GM19239 (cell line): ENCODE results near the gene PSMB10.
A peak's percentile ranks its signal among the peaks of the same experiment; 100 is the strongest.
"Not testable (repeated sequence)": the region's sequence is repeated elsewhere in the genome, so short reads cannot be mapped to it uniquely, and the experiment has no call there.

Experiments
- DNase-seq: peaks from one replicate; pipeline ENCODE4 v3.0.0; 2011; ENCODE audit warnings: low spot score; ENCODE audit not compliant: insufficient read length
- FAIRE-seq: peaks from 2 replicates; lab custom pipeline; 2011; peaks lifted over from hg19 to GRCh38; lab: Jason Lieb, UNC

PSMB10 gene

DNA sequence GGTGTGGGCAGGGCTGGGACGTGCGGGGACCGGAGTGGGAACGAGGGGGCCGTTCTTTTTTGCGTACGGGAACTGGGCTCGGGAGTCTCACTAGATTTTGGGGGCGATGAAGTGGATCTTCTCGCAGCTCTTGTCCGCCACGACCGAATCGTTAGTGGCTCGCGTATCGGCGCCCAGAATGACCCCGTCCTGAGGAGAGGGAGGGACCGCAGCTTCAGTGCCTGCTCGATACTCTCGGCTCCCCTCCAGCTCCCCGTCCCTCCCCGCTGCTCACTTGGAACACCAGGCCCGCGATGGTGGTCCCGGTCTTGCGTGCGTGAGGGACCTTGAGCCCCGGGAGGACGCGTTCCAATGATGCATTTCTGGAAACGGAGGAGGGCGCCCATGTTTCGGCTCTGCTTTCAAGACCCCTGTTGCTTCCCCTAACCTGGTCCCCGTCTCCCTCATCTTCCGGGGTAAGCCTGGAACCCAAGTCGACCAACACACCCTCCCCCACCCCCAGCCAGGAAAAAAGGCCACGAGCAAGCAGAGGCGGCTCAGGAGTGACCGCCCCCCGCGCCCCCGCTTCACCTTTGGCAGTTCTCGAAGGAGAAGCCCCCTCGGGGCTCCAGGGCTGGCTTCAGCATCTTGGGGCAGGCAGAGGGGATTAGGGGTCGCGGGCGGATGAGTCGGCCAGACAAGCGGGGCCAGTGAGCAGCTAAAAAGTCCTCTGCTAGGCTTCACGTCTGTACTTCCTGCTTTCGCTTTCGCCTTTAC is at the start of gene PSMB10:
TSS of gene PSMB10 (minus strand) at position 727 of the 756 bp plus-strand sequence. CDS start at position 626, 101 bp downstream.
- DNase-seq (peak; percentile 32), FAIRE-seq (no peak)

DNA sequence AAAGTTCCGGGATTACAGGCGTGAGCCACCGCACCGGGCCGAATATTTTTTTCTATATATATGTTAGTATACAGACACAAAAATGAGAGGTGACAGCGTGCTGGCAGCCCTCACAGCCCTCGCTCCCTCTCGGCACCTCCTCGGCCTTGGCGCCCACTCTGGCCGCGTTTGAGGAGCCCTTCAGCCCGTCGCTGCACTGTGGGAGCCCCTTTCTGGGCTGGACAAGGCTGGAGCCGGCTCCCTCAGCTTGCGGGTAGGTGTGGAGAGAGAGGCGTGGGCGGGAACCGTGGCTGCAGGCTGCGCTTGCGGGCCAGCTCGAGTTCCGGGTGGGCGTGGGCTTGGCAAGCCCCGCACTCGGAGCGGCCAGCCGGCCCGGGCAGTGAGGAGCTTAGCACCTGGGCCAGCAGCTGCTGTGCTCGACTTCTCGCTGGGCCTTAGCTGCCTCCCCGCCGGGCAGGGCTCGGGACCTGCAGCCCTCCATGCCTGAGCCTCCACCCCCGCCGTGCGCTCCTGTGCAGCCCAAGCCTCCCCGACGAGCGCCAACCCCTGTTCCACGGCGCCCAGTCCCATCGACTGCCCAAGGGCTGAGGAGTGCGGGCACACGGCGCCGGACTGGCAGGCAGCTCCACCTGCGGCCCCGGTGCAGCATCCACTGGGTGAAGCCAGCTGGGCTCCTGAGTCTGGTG is 45.5 kb upstream of the PSMB10 start:
- DNase-seq (no peak), FAIRE-seq (no peak)

GRCh38 chr16:67979955-67980678 is 43.5 kb upstream of the PSMB10 start, which contains the start of gene DPEP3:
Gene DPEP3, minus strand, starts transcription at chr16:67980499. Its CDS starts 119 bp downstream, at chr16:67980380.
- DNase-seq (no peak), FAIRE-seq (no peak)

- FAIRE-seq: no peak
- no peak for DNase-seq
Measured at GRCh38 chr16:67977469-67978227, 41.0 kb upstream of the PSMB10 start.

- FAIRE-seq: no peak
- DNase-seq: no peak
Measured at GRCh38 chr16:67977005-67977404, 40.4 kb upstream of the PSMB10 start.

DNA sequence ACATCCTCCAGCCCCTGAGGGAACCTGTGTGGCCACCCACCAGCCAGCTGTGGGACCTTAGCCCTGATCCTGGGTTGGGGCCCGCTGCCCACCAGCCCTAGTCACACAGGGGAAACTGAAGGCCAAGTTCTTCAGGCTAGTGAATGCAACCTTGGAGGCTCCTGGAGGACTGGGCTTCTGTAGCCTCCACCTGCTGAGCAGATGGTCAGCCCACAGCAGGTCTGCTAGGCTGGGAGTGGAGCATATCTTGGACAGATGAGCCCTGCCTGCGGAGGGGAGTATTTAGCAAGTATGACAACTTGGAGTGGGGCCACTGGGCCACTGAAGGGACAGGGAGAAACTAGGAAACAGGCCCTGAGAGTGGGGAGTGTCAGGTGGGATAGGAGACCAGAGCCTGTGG is 39.6 kb upstream of the PSMB10 start:
- DNase-seq (no peak), FAIRE-seq (no peak)

- DNase-seq: no peak
- FAIRE-seq: no peak
Measured at GRCh38 chr16:67975321-67976105, 38.9 kb upstream of the PSMB10 start.

GRCh38 chr16:67972285-67972684 is 35.6 kb upstream of the PSMB10 start:
- not testable (repeated sequence) for DNase-seq, FAIRE-seq

DNA sequence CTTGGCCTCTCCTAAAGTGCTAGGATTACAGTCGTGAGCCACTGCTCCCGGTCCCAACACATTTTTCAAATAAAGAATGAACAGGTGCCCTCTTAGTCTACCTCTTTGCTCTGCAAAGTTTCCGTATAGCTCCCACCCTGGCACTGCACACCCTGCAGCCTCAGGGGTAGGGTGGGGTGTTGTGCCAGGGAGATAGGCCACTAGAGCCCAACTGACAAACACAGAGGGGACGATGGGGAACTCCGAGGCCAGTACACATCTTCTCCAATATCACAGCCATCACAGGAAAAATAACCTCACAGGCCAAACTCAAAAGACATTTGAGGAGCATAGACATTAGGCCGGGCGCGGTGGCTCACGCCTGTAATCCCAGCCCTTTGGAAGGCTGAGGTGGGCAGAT is 34.5 kb upstream of the PSMB10 start:
- DNase-seq: no peak
- no peak for FAIRE-seq

DNA sequence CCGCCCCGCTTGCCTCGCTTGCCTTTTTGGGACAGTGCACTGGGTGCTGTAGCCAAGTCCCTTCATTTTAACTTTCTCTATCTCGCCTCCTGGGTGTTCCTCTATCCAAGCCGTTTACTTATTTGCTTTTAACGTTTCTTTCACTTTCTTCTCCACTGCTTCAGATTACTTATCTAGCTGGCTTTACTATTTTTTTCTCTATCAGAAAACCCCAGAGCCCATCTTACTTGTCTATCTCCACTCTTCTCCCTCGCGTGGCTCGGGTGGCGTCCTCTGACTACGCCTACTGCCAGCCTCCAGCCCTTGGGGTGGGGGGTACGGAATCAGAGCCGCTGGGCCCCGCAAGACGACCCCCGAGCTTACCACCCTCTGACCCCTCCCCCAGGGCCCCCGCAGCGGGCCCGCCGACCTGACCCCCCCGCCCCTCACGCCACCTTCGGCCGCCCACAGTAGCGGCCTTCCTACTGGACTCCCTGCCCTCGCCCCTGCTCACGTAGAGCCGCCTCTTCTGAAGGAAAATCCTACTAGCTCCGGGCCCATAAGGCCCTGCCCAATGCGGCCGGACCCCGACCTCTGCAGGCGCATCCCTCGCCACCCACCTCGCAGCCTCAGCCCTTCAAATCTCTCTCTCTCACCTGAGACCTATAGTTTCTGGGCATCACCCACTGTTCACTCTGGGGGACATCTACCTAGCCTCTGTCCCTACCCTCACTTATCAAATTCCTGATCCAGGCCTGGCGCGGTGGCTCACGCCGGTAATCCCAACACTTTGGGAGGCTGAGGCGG is 32.8 kb upstream of the PSMB10 start:
- DNase-seq: no peak
- FAIRE-seq: no peak

DNA sequence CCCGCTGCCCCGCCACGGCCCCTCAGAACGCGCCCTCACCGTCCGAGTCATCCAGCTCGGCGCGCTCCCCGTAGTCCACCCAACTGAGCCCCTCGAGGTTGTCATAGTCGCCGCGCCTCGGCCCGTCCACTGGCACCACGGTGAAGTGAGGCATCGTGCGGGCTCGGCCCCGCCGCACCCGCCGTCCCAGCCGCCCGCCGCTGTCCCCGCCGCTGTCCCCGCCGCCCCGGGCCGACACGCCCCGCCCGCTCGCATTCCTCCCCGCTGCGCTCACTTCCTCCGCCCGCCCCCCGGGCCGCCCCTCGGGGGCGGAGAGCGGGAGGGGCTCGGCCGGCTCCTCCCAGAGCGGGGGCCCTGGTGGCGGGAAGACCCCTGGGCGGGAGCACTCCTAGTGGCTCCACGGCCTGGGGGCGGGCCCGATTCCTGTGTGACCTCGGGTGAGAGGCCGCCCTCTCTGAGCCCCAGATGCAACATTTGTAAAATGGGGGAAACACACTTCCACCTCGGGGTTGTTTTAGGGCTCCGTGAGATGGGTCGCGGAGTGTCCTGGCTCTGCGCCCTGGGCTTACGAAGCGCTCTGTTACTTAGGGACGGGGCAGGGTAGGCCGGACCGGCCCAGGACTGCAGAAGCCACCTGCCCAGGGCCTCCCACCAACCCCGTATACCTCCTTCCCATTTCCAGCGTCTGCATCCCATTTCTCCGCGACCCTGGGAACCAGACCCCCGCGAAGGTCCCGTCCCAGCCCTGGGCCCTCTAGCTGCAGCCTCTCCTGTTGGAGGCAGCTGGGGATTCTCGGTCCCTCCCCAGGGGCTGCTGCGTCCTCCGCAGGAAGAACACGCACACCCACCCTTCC is 32.0 kb upstream of the PSMB10 start, which contains the start of gene SLC12A4:
TSS of gene SLC12A4 (minus strand) at position 238 of the 854 bp plus-strand sequence. CDS start at position 154, 84 bp downstream.
- DNase-seq (peak; percentile 94), FAIRE-seq (peak; percentile 82)

DNA sequence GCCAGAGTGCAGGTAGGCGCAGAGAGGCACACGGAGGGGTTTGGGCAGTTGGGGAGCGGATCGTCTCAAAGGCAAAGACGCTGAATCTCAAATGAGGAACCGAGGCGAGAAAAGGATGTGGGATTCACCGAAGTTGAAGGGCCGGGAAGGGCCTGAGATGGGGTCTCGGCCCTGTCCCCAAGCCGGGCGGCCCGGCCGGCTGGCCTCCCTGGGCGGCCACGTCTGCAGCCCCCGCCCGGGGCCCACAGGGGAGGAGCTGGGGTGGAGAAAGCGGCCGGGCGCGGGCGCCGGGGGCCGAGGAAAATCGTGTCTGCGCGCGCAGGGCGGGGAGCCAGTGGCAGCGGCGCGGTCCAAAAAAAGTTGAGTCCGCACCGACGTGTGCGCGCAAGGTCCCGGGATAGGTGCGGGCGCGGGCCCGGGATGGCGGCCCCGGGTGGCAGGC is 31.3 kb upstream of the PSMB10 start:
- peak; percentile 56 for DNase-seq
- FAIRE-seq: peak; percentile 31

- no peak for DNase-seq
- peak; percentile 72 for FAIRE-seq
Measured at GRCh38 chr16:67967183-67967957, 30.7 kb upstream of the PSMB10 start.

GRCh38 chr16:67966549-67967182 is 30.0 kb upstream of the PSMB10 start:
- DNase-seq: no peak
- no peak for FAIRE-seq

- DNase-seq (no peak), FAIRE-seq (no peak)
Measured at GRCh38 chr16:67965668-67966548, 29.3 kb upstream of the PSMB10 start.
